NCI-H226 (cell line): ENCODE measurements around the gene NKX3-2.
"Not testable (repeated sequence)": the region's sequence is repeated elsewhere in the genome, so short reads cannot be mapped to it uniquely, and the experiment has no call there.

Experiments used
- DNase-seq: peaks from one replicate; pipeline ENCODE4 v3.0.0-alpha.2; 2015

The NKX3-2 gene

DNA sequence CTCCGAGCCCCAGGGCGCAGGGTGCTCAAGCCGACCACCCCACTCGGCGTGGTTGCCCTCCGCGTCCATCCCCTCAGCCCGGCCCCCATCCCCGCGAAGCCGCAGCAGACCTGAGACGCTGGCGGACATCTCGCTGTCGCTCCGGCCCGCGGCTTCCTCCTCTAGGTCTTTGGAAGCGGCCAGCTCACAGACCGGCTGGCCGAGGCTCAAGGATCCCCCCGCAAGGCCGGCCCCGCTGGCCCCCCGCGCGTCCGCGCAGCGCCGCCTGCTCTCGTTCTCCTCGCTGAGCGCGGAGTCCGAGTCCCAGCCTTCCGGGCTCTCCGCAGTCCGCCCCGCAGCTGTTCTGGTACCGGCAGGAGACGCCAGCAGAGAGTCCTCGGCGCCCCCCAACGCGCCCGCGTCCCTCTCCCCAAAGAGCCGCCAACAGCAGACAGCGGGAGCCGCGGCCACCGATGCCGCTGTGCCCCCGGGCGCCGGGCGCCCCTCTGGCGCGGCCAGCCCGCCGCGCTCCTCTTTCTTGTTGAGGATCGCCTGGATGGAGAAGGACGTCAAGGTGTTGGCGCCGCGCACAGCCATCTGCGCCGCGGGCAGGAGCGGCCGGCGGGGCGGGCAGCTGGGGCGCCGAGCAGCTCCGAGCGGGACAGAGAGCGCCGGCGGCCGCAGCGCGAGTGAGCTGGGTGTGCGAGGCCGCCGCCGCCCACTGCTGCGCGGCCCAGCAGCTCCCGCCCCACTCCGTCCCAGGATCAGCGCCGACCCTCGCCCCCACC lies at the start of gene NKX3-2:
TSS of gene NKX3-2 (minus strand) at position 670 of the 767 bp plus-strand sequence. CDS start at position 576, 94 bp downstream.
- no peak for DNase-seq

DNA sequence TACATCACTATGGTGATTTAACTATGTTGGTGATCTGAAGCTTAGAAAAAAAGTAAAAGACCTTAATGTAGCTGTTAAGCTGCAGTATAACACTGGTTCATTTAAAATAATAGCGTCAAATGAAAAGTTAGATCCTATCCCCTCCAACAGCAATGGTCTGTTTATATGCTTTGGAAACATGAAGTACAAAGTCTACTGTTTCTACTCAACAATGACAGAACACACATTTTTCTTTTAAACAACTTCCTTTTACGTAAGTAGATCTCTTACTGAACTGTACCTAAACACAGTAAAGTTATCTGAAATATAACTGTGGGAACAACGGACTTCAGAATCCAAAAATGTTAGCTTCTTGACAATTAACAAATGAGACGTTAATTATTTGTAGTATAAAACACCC lies 47.9 kb upstream of the NKX3-2 start:
- no peak for DNase-seq

- DNase-seq = no peak
Measured at GRCh38 chr4:13590766-13591165, 46.5 kb upstream of the NKX3-2 start.

DNA sequence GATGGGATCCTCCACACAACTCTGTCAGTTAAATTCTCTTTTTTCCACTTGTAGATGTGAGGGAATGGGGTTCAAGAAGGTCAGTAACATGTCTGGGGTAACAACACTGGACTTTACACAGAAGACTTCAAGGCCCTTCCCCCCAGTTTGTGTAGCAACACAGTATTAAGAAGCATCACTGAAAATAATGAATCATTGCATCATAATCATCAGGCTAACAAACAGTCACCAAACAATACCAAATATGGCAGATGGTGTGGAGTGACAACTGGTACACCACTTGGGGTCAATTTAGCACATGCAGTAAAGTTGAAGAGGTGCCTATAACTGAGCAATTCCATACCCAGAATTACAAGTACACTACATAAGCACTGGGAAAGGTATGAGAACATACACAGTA lies 44.6 kb upstream of the NKX3-2 start:
- DNase-seq = no peak

- DNase-seq = no peak
Measured at GRCh38 chr4:13584481-13584880, 40.2 kb upstream of the NKX3-2 start.

DNA sequence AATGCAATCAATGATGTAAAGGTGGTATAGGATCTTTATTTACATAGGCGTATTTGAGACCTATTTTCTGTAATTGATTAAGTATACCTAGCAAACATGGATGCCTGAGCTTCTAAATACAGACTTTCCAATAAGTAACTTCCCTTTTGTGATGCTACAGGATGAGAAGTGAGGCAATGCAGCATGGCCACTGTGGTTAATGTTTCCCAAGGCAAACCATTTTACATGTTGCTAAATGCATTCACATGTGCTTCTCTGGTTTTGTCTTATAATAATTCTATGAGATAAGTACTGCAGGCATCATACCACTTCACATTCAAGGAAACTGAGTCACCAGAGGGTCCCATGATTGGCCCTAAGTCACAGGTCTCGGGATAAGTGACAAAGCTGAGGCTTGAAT lies 35.7 kb upstream of the NKX3-2 start:
- no peak for DNase-seq

DNA sequence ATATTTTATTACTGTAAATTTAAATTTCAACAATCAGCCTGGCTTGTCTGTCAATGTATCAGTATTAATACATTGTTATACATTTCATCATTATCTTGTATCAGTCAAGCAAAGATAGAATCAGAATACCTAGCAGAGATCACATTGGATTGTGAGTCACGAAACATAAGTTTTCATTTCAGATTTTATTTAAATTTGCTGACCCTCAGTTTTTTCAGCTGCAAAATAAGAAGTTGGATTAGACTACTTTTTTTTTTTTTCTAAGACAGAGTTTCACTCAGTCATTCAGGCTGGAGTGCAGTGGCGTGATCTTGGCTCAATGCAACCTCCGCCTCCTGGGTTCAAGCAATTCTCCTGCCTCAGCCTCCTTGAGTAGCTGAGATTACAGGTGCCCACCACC lies 33.4 kb upstream of the NKX3-2 start:
- DNase-seq = no peak

DNA sequence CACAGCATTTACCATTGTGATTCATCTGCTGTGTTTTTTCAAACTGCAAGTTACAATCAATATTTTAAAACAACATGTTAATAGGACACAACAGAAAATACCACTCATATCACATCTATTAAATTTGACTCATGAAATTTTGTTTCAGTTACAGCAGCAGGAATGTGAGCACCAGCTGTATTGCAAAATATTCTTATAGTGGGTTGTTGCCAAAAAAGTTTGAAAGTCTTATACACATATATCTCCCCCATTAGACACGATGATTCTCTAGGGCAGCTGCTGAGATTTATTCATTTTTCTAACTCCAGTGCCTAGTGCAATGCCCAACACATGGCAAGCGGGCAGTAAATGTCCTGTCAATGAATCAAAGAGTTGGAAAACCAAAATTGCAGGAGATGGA lies 26.6 kb upstream of the NKX3-2 start:
- DNase-seq = no peak

GRCh38 chr4:13567125-13567524 lies 22.8 kb upstream of the NKX3-2 start:
- no peak for DNase-seq

GRCh38 chr4:13562876-13563275 lies 18.6 kb upstream of the NKX3-2 start:
- DNase-seq = no peak

- DNase-seq = no peak
Measured at GRCh38 chr4:13561673-13562072, 17.4 kb upstream of the NKX3-2 start.

GRCh38 chr4:13560111-13560510 lies 15.8 kb upstream of the NKX3-2 start:
- DNase-seq = not testable (repeated sequence)

- DNase-seq = peak; percentile 78
Measured at GRCh38 chr4:13559413-13559812, 15.1 kb upstream of the NKX3-2 start.

- DNase-seq = no peak
Measured at GRCh38 chr4:13558881-13559280, 14.6 kb upstream of the NKX3-2 start.

- DNase-seq = no peak
Measured at GRCh38 chr4:13555325-13555724, 11.0 kb upstream of the NKX3-2 start.

GRCh38 chr4:13553081-13553480 lies 8.8 kb upstream of the NKX3-2 start:
- no peak for DNase-seq

DNA sequence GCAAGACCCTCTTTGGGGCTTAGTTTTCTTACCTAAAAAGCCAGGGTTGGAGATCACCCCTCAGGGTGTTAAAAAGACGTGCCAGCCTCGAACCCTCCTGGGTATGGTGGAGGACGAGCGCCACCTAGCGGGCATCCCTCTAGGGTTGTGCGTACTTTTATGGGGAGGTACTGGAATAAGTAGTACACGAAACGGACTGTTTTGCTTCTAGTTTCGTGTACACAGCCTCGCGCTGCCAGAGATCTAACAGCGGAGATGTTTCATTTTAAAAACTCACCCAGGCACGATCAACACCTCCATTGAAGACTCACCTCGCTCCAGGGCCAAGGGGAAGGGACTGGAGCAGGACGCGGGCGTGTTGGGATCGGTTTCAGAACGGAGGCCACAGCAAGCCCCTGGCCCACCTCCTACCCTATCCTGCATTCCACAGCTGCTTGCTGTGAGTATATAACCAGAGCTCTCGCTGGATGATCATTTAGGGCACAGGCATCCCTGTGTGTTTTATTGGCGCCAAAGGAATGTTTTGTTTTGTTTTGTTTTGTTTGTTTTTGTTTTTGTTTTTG lies 4.8 kb upstream of the NKX3-2 start:
- DNase-seq = peak; percentile 32

GRCh38 chr4:13548059-13548983 lies 4.0 kb upstream of the NKX3-2 start:
- no peak for DNase-seq

DNA sequence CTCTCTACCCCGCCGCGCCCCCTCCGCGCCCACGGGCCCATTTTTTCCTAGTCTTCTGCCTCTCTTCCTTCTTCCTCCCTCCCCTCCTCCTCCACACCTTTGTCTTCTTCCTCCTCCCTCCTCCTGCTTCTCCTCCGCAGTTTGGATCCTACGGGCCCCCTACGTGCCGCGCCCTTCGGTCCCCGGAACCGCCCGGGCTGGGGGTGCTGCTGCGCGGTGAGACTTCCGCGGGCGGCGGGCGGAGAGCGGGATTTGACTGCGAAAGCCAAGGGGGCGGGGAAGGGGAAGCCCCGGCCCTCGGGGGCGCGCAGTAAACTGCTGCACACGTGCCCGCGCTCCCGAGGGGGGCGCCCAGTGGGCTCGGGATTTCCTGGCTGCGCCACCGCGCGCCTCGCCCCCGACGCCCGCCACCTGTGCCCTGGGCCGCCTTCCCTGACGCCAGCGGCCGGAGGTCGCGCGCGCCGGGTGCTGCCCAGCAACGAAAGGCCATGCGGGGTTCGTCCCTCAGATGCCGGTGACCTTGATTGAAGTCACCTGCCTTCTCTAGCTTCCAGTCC lies 3.3 kb upstream of the NKX3-2 start:
- DNase-seq = no peak

DNA sequence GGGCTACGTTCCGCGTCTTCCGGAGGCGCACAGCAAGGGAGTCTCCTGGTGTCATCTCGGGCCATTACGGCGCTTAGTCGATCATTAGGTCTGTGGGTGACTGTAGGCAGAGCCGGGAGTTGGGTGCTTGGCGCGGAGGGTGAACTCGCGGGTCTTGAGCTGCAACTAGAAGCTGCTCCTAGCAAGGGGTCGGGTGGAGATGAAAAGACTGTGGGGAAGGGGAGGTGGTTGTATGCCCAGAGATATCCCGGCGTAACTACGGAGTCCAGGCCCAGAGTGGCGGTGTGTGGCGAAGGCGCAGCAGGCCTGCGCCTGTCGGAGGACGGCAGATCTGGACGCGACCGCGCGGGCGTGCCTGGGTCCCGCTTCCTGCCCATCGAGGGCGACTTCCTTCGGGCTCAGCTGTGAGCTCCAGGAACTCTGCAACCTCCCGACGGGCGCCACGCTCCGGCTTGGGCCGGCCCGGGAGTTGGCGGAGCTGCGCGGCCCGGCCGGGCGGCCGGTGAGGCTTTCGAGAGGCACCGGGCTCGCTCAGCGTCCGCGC lies 2.7 kb upstream of the NKX3-2 start:
- no peak for DNase-seq

GRCh38 chr4:13546142-13546940 lies 2.0 kb upstream of the NKX3-2 start:
- DNase-seq = no peak

DNA sequence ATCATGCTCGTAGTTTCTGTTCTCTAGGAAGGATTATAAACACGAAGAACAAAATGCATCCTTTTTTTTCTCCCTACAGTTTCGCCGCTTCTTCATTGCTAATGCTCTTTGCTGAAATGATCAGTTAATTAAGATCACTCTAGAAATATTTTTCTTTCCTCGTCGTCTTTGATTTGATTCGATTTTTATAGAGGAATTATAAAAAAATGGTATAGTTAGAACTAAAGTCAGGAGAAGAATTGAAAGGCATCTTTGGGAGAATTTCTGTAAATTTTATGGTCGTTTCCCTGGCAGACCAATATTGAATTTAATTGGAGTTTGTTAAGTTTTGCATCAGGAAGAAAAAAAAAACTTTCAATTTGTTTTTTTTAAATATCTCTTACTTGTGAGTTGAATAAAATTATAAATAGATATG lies 1.1 kb upstream of the NKX3-2 start:
- no peak for DNase-seq
